Mucosa of descending colon (tissue), 3 donors: Measurements from ENCODE around the gene ELAVL1. TPM values are rescaled to one million over a fixed set of nuclear protein-coding genes. Genes with fewer than 3 reads are reported as not detected.
A peak's percentile ranks its signal among the peaks of the same experiment; 100 is the strongest.

ENCODE experiments used
- ATAC-seq: fragments of 200-7000 bp; cut with Tn5 transposase; one replicate; pipeline ENCODE4 v1.9.1; 2020; ENCODE audit warnings: mild to moderate bottlenecking, moderate library complexity
- DNase-seq, 3 donors: peaks; one replicate each; pipeline ENCODE4 v3.0.0-alpha.2; 2020
- H3K36me3 ChIP-seq: fragments of 200-600 bp; one replicate; pipeline ENCODE4 v1.8.0; 2021; ENCODE audit warnings: low read depth, mild to moderate bottlenecking
- H3K4me1 ChIP-seq: fragments of 200-600 bp; one replicate; pipeline ENCODE4 v1.8.0; 2021; ENCODE audit warnings: low read depth, mild to moderate bottlenecking
- H3K4me3 ChIP-seq: fragments of 200-600 bp; one replicate; pipeline ENCODE4 v1.8.0; 2021; ENCODE audit warnings: mild to moderate bottlenecking
- H3K9me3 ChIP-seq: fragments of 200-600 bp; one replicate; pipeline ENCODE4 v1.8.0; 2021; ENCODE audit warnings: mild to moderate bottlenecking
- CTCF ChIP-seq: fragments of 200-600 bp; IDR thresholded peaks from one replicate; pipeline ENCODE4 v1.8.0; 2022; ENCODE audit warnings: antibody characterized with exemption, mild to moderate bottlenecking
- intact Hi-C, 2 donors: fragments of 100-400 bp; cut with DNase I in 1 of 2; cut with micrococcal nuclease in 1 of 2; formaldehyde crosslinking; loops; one replicate each; pipeline versions ENCODE4 v1.11.0 to v1.11.1; 2022; cut with DNase I, micrococcal nuclease
- total RNA-seq, 3 donors: library from RNA; stranded (reverse); fragmentation: NEBNext Ultra II Directional in 2 of 3; extraction: Animal tissue kit (Norgen Biotek cat#: 25700) in 2 of 3; gene quantifications; one replicate each; pipeline versions ENCODE4 v1.2.1 to v1.2.4, GENCODE V29; 2021 to 2023
- donor health status: DM: no; HTN: no; CAD: no; lungs with moderate emphysema.
- donor health status: DM: no; HTN: no; CAD: no.
- donor health status: DM: no; HTN: yes; CAD: no.

Gene ELAVL1
- total RNA-seq, 3 donors from 2014 or later = 43.9 to 63.9 (median 58.7) TPM

- TF ChIP-seq CTCF = no peak
- Histone ChIP-seq H3K9me3 (no peaks in the 10 kb centered on the region), H3K4me3 (no peak overlapping the region), H3K4me1 (no peaks in the 10 kb centered on the region), H3K36me3 (no peaks in the 10 kb centered on the region)
- intact Hi-C loops = no loop called here
- DNase-seq (peak in 1 of 3 donors; percentile 39), ATAC-seq (peak; percentile 13)
Observed at GRCh38 chr19:7971553-7972520, 33.6 kb downstream of the ELAVL1 start.

- ATAC-seq = peak; percentile 64
- H3K36me3 ChIP-seq = no peaks in the 10 kb centered on the region
- intact Hi-C loops = no loop called here
Observed at GRCh38 chr19:7970716-7971448, 34.6 kb downstream of the ELAVL1 start.

GRCh38 chr19:7969555-7969939, 35.9 kb downstream of the ELAVL1 start:
- intact Hi-C loops = no loop called here
- DNase-seq (no peak), ATAC-seq (no peak)
- TF ChIP-seq CTCF = no peak
- H3K36me3 ChIP-seq = no peaks in the 10 kb centered on the region
- no peaks in the 10 kb centered on the region for H3K9me3 ChIP-seq
- H3K4me3 ChIP-seq = no peak overlapping the region
- H3K4me1 ChIP-seq = no peaks in the 10 kb centered on the region

More at GRCh38 chr19:7970716-7971448, 34.6 kb downstream of the ELAVL1 start:
- Histone ChIP-seq H3K4me3 (no peak overlapping the region), H3K9me3 (no peaks in the 10 kb centered on the region), H3K4me1 (no peaks in the 10 kb centered on the region)
- DNase-seq = peak in 2 of 3 donors; percentile 41 to 44
- peak; percentile 25 for TF ChIP-seq CTCF

- no peak for TF ChIP-seq CTCF
- Histone ChIP-seq H3K4me3 (no peak overlapping the region), H3K9me3 (no peaks in the 10 kb centered on the region), H3K4me1 (no peaks in the 10 kb centered on the region), H3K36me3 (no peaks in the 10 kb centered on the region)
- intact Hi-C loops = no loop called here
- DNase-seq = peak in 1 of 3 donors; percentile 39
- peak; percentile 21 for ATAC-seq
Observed at GRCh38 chr19:7968796-7969554, 36.5 kb downstream of the ELAVL1 start.
